Measurements from ENCODE around the gene ELOF1. TPM values are rescaled to one million over a fixed set of nuclear protein-coding genes. Genes with fewer than 3 reads are reported as not detected.

The ELOF1 gene
- total RNA-seq, 2 donors from 2014 or later: 17.1 to 32.5 TPM

DNA sequence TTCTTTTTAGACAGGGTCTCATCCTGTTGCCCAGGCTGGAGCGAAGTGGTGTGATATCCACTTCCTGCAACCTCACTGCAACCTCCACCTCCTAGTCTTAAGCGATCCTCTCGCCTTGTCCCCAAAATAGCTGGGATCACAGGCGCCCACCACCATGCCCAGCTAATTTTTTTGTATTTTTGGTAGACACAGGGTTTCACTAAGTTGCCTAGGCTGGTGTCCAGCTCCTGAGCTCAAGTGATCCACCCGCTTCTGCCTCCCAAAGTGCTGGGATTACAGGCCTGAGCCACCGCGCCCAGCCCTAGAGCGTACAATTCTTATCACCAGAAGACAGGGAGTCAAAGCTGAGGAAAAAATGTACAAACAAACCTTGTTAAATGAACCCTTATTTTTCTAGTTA, 4.5 kb upstream of the ELOF1 start:
- no peaks in the 10 kb centered on the region for H3K9me3 ChIP-seq
- no peak for DNase-seq (ENCODE audit: low spot score)
- no peak overlapping the region for H3K27ac ChIP-seq
- H3K4me1 ChIP-seq: peaks cover 0 to 15% of the 10 kb centered on the region in 2 donors
- H3K27me3 ChIP-seq: no peaks in the 10 kb centered on the region
- no peak overlapping the region for H3K4me3 ChIP-seq
- no peaks in the 10 kb centered on the region for H3K36me3 ChIP-seq
- TF ChIP-seq, protein P1, sequence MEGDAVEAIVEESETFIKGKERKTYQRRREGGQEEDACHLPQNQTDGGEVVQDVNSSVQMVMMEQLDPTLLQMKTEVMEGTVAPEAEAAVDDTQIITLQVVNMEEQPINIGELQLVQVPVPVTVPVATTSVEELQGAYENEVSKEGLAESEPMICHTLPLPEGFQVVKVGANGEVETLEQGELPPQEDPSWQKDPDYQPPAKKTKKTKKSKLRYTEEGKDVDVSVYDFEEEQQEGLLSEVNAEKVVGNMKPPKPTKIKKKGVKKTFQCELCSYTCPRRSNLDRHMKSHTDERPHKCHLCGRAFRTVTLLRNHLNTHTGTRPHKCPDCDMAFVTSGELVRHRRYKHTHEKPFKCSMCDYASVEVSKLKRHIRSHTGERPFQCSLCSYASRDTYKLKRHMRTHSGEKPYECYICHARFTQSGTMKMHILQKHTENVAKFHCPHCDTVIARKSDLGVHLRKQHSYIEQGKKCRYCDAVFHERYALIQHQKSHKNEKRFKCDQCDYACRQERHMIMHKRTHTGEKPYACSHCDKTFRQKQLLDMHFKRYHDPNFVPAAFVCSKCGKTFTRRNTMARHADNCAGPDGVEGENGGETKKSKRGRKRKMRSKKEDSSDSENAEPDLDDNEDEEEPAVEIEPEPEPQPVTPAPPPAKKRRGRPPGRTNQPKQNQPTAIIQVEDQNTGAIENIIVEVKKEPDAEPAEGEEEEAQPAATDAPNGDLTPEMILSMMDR (IDR thresholded peaks at IDR 0.05): no peak

DNA sequence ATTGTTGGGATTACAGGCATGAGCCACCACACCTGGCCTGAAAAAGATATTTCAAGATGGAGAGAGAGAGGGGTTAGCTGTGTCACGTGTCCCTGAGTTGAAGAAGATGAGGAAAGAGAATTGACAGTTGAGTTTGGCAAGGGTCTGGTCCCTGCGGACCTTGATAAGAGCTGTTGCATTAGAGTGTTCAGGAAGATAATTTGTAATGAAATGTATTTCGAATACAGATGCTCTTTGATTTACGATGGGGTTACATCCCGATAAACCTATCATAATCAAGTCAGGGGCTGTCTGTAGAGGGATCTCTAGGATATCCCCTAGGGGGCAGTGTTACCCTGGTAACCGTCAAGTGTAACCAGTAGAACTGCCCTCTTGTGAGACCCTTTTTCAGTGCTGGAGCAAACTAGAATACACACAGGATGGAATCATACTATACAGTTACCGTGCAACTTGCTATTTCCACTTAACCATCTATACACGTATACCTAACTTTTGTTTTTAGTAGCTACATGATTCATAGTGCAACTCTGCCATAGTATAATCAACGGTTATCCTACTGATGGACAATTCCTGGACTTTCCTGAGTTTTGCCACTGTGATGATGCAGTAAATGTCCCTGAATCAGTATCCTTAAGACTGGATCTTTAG, 1.5 kb upstream of the ELOF1 start:
- no peaks in the 10 kb centered on the region for H3K27me3 ChIP-seq
- no peak overlapping the region for H3K4me3 ChIP-seq
- H3K9me3 ChIP-seq: no peaks in the 10 kb centered on the region
- no peak overlapping the region for H3K27ac ChIP-seq
- peaks cover 0 to 35% of the 10 kb centered on the region in 2 donors for H3K4me1 ChIP-seq
- DNase-seq (ENCODE audit: low spot score): no peak
- TF ChIP-seq, protein P1 (IDR thresholded peaks at IDR 0.05): peak; percentile 31 to 66
- no peaks in the 10 kb centered on the region for H3K36me3 ChIP-seq

DNA sequence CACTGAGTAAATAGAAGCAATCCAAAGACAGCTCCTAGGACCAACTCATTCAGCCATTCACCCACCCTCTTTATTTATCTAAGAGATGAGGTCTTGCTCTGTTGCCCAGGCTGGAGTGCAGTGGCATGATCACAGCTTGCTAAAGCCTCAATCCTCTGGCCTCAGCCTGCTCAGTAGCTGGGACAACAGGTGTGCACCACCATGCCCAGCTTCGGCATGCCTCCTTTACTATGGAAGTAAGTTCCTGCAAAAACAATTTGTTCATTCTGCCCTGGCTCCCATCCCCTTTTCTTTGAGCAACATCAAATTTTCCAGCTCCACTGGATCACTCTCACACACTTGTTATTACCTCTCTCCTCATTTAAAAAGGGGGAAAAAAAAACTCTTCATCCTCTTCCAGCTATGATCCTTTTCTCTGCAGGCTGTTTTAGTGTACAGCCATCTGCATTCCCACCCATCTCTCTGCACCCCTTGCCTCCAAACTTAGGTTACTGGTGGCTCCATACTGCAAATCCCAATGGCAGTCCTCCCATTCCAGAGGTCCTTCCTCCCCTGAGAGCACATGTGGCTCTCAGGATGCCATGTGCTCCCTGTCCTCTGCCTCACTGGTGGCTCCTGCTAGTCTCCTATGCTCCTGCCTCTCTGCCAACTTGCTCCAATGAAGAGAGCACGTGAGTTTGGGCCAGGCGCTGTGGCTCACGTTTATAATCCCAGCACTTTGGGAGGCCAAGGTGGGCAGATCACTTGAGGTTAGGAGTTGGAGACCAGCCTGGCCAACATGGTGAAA, 2.2 kb downstream of the ELOF1 start:
- Histone ChIP-seq H3K9me3 (no peaks in the 10 kb centered on the region), H3K4me1 (peaks cover 0 to 38% of the 10 kb centered on the region in 2 donors), H3K36me3 (peaks cover 27% of the 10 kb centered on the region), H3K27me3 (no peaks in the 10 kb centered on the region), H3K27ac (no peak overlapping the region), H3K4me3 (no peak overlapping the region)
- no peak for DNase-seq (ENCODE audit: low spot score)
- TF ChIP-seq, protein P1 (IDR thresholded peaks at IDR 0.05): no peak

DNA sequence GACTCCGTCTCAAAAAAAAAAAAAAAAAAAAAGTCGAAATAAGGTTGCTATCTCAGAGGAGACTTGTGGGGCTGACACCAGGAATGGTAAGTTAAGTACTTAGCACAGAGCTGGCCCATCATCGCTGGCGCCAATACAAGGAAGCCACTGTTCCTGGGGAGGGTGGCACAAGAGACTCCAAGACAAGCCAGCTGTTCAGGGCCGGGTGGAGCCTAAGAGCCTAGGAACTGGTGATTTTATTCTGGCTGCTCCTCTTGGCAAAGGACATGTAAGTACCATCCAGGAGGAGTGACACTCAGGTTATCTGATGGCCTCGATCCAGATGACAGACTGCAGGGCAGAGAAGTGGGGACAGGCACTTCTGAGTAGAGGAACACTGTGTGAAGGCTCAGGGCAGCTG, 3.8 kb downstream of the ELOF1 start:
- H3K36me3 ChIP-seq: peaks cover 29% of the 10 kb centered on the region
- no peak overlapping the region for H3K4me3 ChIP-seq
- H3K4me1 ChIP-seq: peaks cover 0 to 33% of the 10 kb centered on the region in 2 donors
- TF ChIP-seq, protein P1 (IDR thresholded peaks at IDR 0.05): no peak
- H3K9me3 ChIP-seq: no peaks in the 10 kb centered on the region
- H3K27me3 ChIP-seq: no peaks in the 10 kb centered on the region
- no peak for DNase-seq (ENCODE audit: low spot score)
- peak overlapping the region in 1 of 2 donors; percentile 23 for H3K27ac ChIP-seq

DNA sequence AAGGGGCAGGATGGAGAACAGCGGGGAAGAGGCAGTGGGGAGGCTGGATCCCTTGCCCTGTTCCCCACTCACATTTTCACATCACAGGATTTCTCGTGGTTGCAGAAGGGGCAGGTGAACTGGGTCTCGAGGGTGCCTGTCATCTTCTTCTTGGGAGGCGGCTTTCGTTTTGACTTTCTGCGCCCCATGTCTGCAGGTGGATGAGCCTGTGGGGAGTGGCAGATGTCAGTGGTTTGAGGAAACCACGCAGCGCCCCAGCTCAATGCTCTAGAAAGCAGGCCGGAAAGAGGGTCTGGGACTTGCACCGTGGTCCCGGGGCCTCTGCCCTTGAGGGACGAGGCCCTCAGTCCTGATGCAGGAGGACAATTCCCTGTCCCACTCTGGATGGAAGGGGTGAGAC, 4.9 kb downstream of the ELOF1 start:
- Histone ChIP-seq H3K36me3 (peaks cover 40% of the 10 kb centered on the region), H3K9me3 (no peaks in the 10 kb centered on the region), H3K27me3 (no peaks in the 10 kb centered on the region), H3K4me1 (peaks cover 0 to 24% of the 10 kb centered on the region in 2 donors), H3K27ac (no peak overlapping the region), H3K4me3 (no peak overlapping the region)
- DNase-seq (ENCODE audit: low spot score): no peak
- TF ChIP-seq, protein P1 (IDR thresholded peaks at IDR 0.05): no peak

Measured in right atrium auricular region (tissue), 2 donors.